OCI-LY3 (cell line): ENCODE results near the gene MAX.

Experiments used
- H2AFZ ChIP-seq: fragments of 200-600, 300-600 bp; shearing (Covaris generic); 2 replicates; pipeline ENCODE4 v1.6.0; 2014; ENCODE audit warnings: antibody characterized with exemption, low read depth, low read length
- H3K27ac ChIP-seq: fragments of 200-600, 300-600 bp; sonication (generic); 2 replicates; pipeline ENCODE4 v1.5.1; 2014; ENCODE audit warnings: mild to moderate bottlenecking, low read length, moderate library complexity, mixed read lengths
- H3K27me3 ChIP-seq: fragments of 200-600, 300-600 bp; sonication (generic); 2 replicates; pipeline ENCODE4 v1.6.1; 2014; ENCODE audit warnings: low read depth, low read length, mixed read lengths
- H3K36me3 ChIP-seq: fragments of 200-600, 300-600 bp; sonication (generic); replicated peaks from 2 replicates; pipeline ENCODE3; 2014; ENCODE audit warnings: low read depth, low read length, mixed read lengths
- H3K4me1 ChIP-seq: fragments of 300-600, 200-600 bp; sonication (generic); 2 replicates; pipeline ENCODE4 v1.6.1; 2014; ENCODE audit warnings: low read length, mixed read lengths
- H3K4me2 ChIP-seq: fragments of 200-600, 300-600 bp; sonication (generic); 2 replicates; pipeline ENCODE4 v1.6.1; 2014; ENCODE audit warnings: low read length, mixed read lengths
- H3K4me3 ChIP-seq: fragments of 300-600, 200-600 bp; sonication (generic); 2 replicates; pipeline ENCODE4 v1.5.1; 2014; ENCODE audit warnings: antibody characterized with exemption, mild to moderate bottlenecking, low read length, moderate library complexity
- H3K79me2 ChIP-seq: fragments of 300-600, 200-600 bp; shearing (Covaris generic); 2 replicates; pipeline ENCODE4 v1.6.1; 2014; ENCODE audit warnings: mild to moderate bottlenecking, low read length, mixed read lengths
- H3K9ac ChIP-seq: fragments of 300-600, 200-600 bp; shearing (Covaris generic); 2 replicates; pipeline ENCODE4 v1.6.0; 2014; ENCODE audit warnings: mild to moderate bottlenecking, low read length, moderate library complexity
- H3K9me3 ChIP-seq: fragments of 200-600, 300-600 bp; shearing (Covaris generic); 2 replicates; pipeline ENCODE4 v1.6.1; 2014; ENCODE audit warnings: low read length, mixed read lengths; ENCODE audit not compliant: insufficient read depth
- H4K20me1 ChIP-seq: fragments of 200-600, 300-600 bp; sonication (generic); 2 replicates; pipeline ENCODE4 v1.6.1; 2016; ENCODE audit warnings: low read length, mixed read lengths; ENCODE audit not compliant: insufficient read depth
- CTCF ChIP-seq: fragments of 200-600, 300-600 bp; sonication (generic); IDR thresholded peaks from 2 replicates; pipeline ENCODE4 v1.5.1; 2014; ENCODE audit warnings: antibody characterized with exemption, low read length, low read depth
- EZH2phosphoT487 ChIP-seq: fragments of 200-600 bp; shearing (Covaris generic); IDR thresholded peaks from 2 replicates; pipeline ENCODE4 v1.6.1; 2018; ENCODE audit warnings: antibody characterized with exemption, mixed run types, low read depth

MAX gene

GRCh38 chr14:65079201-65079600 lies 23.1 kb downstream of the MAX start:
- Histone ChIP-seq H3K27ac (no peak overlapping the region), H4K20me1 (peaks cover 17% of the 10 kb centered on the region), H3K4me2 (no peak overlapping the region), H3K4me3 (no peak overlapping the region), H3K9ac (no peak overlapping the region), H3K79me2 (no peaks in the 10 kb centered on the region), H3K4me1 (no peaks in the 10 kb centered on the region), H3K9me3 (no peaks in the 10 kb centered on the region), H3K27me3 (no peaks in the 10 kb centered on the region), H2AFZ (no peak overlapping the region), H3K36me3 (peaks cover 51% of the 10 kb centered on the region)
- no peak for TF ChIP-seq EZH2phosphoT487
- no peak for TF ChIP-seq CTCF

- no peak for TF ChIP-seq EZH2phosphoT487
- no peak for TF ChIP-seq CTCF
- Histone ChIP-seq H3K27ac (no peak overlapping the region), H3K27me3 (no peaks in the 10 kb centered on the region), H3K4me1 (no peaks in the 10 kb centered on the region), H3K4me2 (no peak overlapping the region), H3K79me2 (no peaks in the 10 kb centered on the region), H3K36me3 (peaks cover 42% of the 10 kb centered on the region), H3K9me3 (no peaks in the 10 kb centered on the region), H2AFZ (no peak overlapping the region), H4K20me1 (peaks cover 20% of the 10 kb centered on the region), H3K4me3 (no peak overlapping the region), H3K9ac (no peak overlapping the region)
Observed at GRCh38 chr14:65077318-65077717, 25.0 kb downstream of the MAX start.

GRCh38 chr14:65075628-65076325 lies 26.5 kb downstream of the MAX start:
- TF ChIP-seq CTCF (no peak), EZH2phosphoT487 (no peak)
- peaks cover 25% of the 10 kb centered on the region for H4K20me1 ChIP-seq

GRCh38 chr14:65074449-65075150 lies 27.7 kb downstream of the MAX start:
- TF ChIP-seq CTCF (no peak), EZH2phosphoT487 (no peak)
- H3K79me2 ChIP-seq: no peaks in the 10 kb centered on the region
- H4K20me1 ChIP-seq: peaks cover 20% of the 10 kb centered on the region; the same call in 1 of the 2 replicates
- H3K9me3 ChIP-seq: no peaks in the 10 kb centered on the region
- H3K4me2 ChIP-seq: no peak overlapping the region
- no peak overlapping the region for H3K4me3 ChIP-seq
- H2AFZ ChIP-seq: no peak overlapping the region
- no peaks in the 10 kb centered on the region for H3K27me3 ChIP-seq
- H3K27ac ChIP-seq: no peak overlapping the region
- no peak overlapping the region for H3K9ac ChIP-seq
- peaks cover 32% of the 10 kb centered on the region for H3K36me3 ChIP-seq
- H3K4me1 ChIP-seq: peaks cover 16% of the 10 kb centered on the region

More at GRCh38 chr14:65075628-65076325, 26.5 kb downstream of the MAX start:
- Histone ChIP-seq H3K4me2 (no peak overlapping the region), H3K79me2 (no peaks in the 10 kb centered on the region), H3K27ac (no peak overlapping the region), H3K4me1 (peaks cover 10% of the 10 kb centered on the region), H3K9me3 (no peaks in the 10 kb centered on the region), H3K36me3 (peaks cover 30% of the 10 kb centered on the region), H3K4me3 (no peak overlapping the region), H3K9ac (no peak overlapping the region), H3K27me3 (no peaks in the 10 kb centered on the region), H2AFZ (no peak overlapping the region)
